Iris pigment epithelial cell (primary cell): ENCODE measurements around the gene FCN2.

Experiments used
- DNase-seq: peaks from one replicate; pipeline ENCODE4 v3.0.0-alpha.2; 2011; ENCODE audit warnings: low read depth

Gene FCN2

GRCh38 chr9:134888603-134889190 lies 8.1 kb downstream of the FCN2 start:
- DNase-seq, result no peak

GRCh38 chr9:134889386-134890154 lies 9.0 kb downstream of the FCN2 start:
- DNase-seq, result no peak

GRCh38 chr9:134890155-134890495 lies 9.5 kb downstream of the FCN2 start:
- no peak for DNase-seq

- DNase-seq, result peak; percentile 14
These were observed 10.4 kb downstream of the FCN2 start for GRCh38 chr9:134891053-134891452.

- no peak for DNase-seq
These were observed 11.1 kb downstream of the FCN2 start for GRCh38 chr9:134891713-134892112.

GRCh38 chr9:134892221-134892620 lies 11.6 kb downstream of the FCN2 start:
- DNase-seq, result no peak

- DNase-seq, result no peak
These were observed 12.3 kb downstream of the FCN2 start for GRCh38 chr9:134892820-134893420.

GRCh38 chr9:134894136-134894860 lies 13.7 kb downstream of the FCN2 start:
- DNase-seq, result no peak

GRCh38 chr9:134895097-134895496 lies 14.5 kb downstream of the FCN2 start:
- DNase-seq, result peak; percentile 15

- no peak for DNase-seq
These were observed 14.9 kb downstream of the FCN2 start for GRCh38 chr9:134895567-134895907.

GRCh38 chr9:134895908-134896833 lies 15.6 kb downstream of the FCN2 start:
- peak; percentile 85 for DNase-seq

GRCh38 chr9:134896834-134897583 lies 16.4 kb downstream of the FCN2 start:
- no peak for DNase-seq

GRCh38 chr9:134897584-134898170 lies 17.1 kb downstream of the FCN2 start:
- DNase-seq, result no peak

GRCh38 chr9:134898319-134898718 lies 17.7 kb downstream of the FCN2 start:
- DNase-seq, result no peak

GRCh38 chr9:134899168-134899567 lies 18.6 kb downstream of the FCN2 start:
- DNase-seq, result no peak

- DNase-seq, result no peak
These were observed 19.2 kb downstream of the FCN2 start for GRCh38 chr9:134899818-134900217.

GRCh38 chr9:134902936-134903335 lies 22.3 kb downstream of the FCN2 start:
- DNase-seq, result no peak

GRCh38 chr9:134908524-134909309 lies 28.1 kb downstream of the FCN2 start:
- no peak for DNase-seq

GRCh38 chr9:134909511-134910481 lies 29.2 kb downstream of the FCN2 start:
- no peak for DNase-seq
